ENCODE data around the gene AKNA.

AKNA gene

GRCh38 chr9:114394523-114395333, 6.9 kb upstream of the AKNA start:
- no peak for DNase-seq

- DNase-seq = no peak
Observed at GRCh38 chr9:114392749-114393112, 4.9 kb upstream of the AKNA start.

DNA sequence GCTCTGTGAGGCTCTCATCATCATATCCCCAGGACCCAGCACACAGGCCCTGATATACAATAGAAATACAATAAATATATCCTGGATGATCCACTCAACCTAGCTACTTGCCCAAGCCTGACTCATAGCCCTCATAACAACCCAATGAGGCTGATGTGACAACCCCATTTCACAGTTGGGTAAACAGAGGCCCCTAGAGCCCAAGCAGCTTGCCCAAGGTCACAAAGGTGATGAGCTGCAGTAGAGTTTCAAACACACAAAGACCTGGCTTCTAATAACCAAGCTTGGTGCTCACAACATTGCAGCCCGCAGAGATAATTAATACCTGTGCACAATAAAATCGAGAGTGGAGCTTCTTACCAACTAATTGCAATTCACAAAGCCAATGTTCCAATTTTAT, 3.2 kb upstream of the AKNA start:
- no peak for DNase-seq

GRCh38 chr9:114389612-114390368, 2.0 kb upstream of the AKNA start:
- no peak for DNase-seq

- no peak for DNase-seq
Observed at GRCh38 chr9:114388764-114389375, 1.1 kb upstream of the AKNA start.

DNA sequence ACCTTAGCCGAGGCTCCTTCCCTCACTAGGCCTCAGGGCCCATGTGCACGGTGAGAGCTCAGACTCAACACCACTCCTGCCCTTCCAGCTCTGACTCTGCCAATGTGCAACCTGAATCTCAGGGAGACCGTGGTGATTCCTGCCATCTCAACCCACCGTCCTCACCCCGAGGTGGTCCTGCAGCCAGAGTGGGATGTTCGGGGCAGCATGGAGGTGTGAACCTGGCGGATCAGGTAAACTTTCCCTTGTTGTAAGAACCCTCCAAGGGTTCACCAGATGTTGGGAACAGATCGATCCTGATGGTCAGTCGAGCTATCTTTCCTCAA, 538 bp upstream of the AKNA start:
- no peak for DNase-seq

DNA sequence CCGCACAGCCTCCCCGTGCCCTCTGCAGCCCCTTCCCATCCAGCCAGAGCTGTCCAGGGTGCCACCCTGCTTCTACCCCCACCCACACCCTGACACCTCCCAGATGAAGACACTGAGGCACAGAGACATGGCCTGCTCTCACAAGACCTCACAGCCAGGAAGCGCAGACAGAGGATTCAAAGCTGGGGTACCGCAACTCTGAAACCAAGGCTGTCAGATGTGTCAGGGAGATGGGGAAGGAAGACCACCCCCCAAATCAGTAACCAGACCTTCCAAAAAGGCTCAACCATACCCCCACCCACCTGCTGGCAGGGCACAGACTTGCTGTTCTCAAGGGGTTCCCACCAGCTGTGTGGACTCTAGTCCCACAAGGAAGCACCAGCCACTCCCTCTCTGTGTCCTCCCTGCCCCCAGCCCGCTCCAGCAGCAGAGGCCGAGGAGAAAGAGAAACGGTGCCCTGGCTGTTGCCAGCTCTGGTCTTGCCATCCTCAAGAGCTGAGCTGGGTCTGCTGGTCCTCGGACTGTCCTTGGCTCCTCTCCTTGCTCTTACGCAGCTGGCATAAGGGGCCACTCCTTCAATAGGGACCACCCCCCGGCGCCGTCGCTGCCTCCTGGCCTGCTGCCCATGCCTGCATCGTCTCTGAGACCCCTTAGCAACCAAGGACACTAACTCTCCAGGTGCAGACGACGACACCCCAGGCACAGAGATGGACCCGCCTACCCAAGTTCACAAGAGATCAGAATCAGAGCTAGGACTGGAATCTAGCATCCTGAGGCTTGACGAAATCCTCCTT, 699 bp downstream of the AKNA start:
- DNase-seq = no peak

DNA sequence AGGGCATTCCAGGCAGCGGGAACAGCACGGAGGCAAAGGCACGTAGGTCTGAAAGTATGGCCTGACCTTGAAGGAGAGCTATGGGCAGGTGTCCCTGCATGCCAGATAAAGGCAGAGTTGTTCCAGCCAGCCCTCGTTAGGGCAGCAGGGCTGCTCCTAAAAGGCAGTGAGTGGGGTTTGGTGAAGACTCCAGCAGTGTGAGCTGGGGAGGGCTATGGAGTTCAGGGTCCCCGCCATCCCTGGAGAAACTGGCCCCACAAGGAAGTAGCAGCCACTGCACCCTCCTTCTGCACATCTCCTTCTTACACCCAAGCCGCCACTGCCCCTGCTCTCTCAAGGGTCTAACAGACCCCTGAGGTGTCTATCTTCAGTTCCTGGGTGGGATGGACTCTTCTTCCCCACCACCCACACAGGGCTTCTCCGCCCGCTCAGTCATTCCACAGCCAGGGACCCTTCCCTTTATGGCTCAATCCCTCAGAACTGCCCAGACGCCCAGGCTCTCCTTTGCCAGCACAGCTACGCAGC, 1.4 kb downstream of the AKNA start:
- peak; percentile 51 for DNase-seq

- DNase-seq = peak; percentile 98
Observed at GRCh38 chr9:114385397-114386181, 2.2 kb downstream of the AKNA start.

DNA sequence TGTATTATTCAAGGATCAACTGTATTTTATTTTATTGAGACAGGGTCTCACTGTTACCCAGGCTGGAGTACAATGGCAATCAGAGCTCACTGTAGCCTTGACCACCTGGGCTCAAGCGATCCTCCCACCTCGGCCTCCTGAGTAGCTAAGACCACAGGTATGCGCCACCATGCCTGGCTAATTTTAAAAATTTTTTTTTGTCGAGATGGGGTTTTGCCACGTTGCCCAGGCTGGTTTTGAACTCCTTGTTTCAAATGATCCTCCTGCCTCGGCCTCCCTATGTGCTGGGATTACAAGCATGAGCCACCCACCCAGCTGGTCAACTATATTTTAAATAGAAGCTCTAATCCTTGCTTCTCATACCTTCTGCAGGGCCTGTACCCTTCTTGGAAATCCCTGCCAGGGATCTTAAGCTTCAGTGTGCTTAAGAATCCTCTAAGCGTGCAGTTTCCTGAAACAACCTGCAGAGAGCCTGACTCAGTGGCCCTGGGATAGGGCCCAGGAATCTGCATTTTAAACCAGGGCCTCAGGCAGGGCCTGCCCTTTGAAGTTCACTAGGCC, 2.9 kb downstream of the AKNA start:
- no peak for DNase-seq

DNA sequence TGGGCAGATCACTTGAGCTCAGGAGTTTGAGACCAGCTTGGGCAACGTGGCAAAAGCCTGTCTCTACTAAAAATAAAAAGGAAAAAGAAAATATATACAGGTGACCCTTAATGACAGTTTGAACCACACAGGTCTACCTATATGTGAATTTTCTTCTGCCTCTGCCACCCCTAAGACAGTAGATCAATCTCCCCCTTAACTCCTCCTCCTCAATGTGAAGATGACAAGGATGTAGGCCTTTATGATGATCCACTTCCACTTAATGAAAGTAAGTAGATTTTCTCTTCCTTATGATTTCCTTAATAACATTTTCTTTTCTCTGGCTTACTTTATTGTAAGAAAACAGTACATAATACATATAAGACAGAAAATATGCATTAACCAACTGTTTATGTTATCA, 3.4 kb downstream of the AKNA start:
- no peak for DNase-seq

GRCh38 chr9:114383521-114384231, 4.1 kb downstream of the AKNA start:
- DNase-seq = no peak

DNA sequence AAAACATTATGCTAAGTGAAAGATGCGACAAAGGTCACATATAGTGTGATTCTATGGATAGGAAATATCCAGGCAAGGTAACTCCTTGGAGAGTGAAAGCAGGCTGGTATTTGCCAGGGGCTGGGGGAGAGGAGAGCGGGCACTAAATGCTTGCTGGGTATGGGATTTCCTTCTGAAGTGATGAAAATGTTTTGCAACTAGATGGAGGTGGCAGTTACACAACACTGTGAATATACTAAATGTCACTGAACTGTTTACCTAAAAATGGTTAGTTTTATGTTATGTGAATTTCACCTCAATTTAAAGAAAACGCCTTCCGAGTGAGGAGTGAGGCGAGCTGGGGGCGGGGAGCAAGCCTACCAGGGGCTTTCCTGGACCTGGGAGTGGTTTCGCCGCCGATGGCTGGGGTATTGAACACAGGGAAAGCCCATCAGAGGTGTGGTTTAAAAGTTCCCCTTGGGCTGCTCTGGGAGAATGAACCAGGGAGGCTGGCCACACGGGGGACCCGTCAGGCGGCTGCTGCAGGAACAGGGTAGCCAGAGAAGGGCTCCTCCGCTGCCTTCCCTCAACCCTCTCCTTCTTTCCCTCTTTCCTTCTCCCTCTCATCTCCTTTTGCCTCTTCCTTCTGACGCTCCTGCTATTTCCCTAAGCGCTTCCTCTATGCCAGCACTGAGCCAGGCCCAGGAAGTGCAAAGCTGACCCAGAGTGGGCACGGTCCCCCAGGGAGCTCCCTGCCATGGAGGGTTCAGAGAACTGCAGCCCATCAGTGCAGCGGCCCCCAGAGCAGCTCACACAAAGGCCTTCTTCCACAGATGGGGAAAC, 4.9 kb downstream of the AKNA start:
- DNase-seq = peak; percentile 57

DNA sequence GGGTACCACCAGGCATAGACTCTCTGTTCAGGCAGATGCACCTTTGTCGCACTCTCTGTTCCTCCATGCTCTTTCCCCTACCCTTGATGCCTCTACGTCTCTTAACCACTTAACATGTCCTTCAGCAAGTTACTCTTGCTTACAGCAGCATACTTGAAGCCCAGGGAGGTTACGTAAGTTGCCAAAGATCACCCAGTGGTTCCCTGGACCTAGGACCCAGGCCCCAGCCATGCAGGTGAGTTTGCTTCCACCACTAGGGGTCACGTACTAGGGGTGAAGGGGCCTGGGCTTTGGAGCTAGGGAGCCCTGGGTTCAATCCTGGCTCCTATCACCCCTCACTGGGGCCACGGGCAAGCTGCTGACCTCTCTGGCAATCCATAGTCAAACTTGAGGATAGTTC, 8.9 kb downstream of the AKNA start:
- DNase-seq = no peak

DNA sequence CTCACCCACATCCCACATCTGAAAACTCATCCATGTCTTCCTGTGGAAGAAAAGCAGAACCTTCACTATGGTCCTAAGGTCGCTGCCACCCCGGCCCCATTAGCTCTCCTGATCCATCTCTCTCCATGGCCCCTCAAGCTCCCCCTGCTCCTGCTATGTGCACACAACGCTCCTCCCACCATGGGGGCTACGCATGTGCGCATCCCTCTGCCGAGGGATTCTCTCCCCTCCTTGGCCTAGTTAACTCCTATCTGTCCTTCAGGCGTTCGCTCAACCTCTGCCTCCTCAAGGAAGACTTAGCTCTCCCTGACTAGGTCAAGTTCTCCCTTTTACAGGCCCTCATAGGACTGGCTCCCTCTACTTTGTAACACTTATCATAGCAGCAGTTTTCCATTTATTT, 9.8 kb downstream of the AKNA start:
- no peak for DNase-seq

- no peak for DNase-seq
Observed at GRCh38 chr9:114376586-114377445, 11.0 kb downstream of the AKNA start.

GRCh38 chr9:114375386-114376175, 12.2 kb downstream of the AKNA start:
- no peak for DNase-seq

GRCh38 chr9:114374936-114375335, 12.8 kb downstream of the AKNA start:
- DNase-seq = no peak
